HG02840 (cell line): ENCODE measurements around the gene MYRF.

Source experiments
- ATAC-seq: cut with Tn5 transposase; IDR thresholded peaks from one replicate; pipeline ENCODE4 v1.9.1; 2021; ENCODE audit warnings: mild to moderate bottlenecking, moderate library complexity, moderate number of reproducible peaks; ENCODE audit not compliant: unreplicated experiment, low FRiP score

Gene MYRF

DNA sequence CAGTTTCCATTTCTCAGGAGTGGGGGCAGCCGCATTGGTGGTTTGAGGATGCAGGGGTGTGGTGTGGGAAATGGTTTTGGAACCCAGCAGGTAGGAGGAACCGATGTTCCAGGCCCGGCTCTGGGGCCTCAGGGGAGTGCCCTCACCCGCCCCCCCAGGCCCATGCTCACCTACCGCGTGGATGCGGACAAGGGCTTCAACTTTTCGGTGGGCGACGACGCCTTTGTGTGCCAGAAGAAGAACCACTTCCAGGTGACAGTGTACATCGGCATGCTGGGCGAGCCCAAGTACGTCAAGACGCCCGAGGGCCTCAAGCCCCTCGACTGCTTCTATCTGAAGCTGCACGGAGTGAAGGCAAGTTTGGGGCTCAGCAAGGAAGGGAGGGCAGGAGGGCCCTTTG, 21.4 kb downstream of the MYRF start:
- ATAC-seq = no peak

DNA sequence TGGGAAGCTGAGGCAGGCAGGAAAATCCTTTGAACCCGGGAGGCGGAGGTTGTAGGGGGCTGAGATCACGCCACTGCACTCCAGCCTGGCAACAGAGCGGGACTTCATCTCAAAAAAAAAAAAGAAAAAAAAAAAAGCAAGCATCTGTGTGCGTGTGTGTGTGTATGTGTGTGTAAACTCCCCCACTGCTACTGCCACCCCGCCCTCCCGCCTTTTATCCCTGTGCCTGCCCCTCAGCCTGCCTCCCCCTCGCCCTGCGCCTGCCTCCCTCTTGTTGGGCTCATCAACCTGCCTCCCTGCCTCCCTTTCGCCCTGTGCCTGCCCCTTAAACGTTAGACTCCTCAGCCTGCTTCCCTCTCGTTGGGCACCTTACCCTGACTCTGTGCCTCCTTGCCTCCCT, 22.0 kb downstream of the MYRF start:
- ATAC-seq = no peak

DNA sequence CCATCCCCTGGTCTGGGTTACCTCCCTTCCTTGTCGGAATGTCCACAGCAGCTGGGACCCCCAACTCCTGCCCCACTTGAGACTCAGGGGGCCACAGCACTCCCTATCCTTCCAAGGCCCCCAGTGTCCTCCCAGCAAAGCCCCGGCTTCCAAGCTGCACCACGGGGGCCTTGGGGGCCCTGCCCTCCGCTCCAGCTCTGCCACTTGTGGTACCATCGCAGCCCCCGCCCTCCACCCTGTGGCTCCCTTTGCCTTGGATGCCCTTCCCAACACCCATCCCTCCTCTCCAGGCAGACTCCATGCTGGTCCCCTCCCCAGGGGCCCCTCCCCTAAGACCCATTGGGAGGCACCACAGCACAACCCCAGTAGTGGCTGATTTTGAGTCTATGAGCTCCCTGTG, 22.7 kb downstream of the MYRF start:
- no peak for ATAC-seq

DNA sequence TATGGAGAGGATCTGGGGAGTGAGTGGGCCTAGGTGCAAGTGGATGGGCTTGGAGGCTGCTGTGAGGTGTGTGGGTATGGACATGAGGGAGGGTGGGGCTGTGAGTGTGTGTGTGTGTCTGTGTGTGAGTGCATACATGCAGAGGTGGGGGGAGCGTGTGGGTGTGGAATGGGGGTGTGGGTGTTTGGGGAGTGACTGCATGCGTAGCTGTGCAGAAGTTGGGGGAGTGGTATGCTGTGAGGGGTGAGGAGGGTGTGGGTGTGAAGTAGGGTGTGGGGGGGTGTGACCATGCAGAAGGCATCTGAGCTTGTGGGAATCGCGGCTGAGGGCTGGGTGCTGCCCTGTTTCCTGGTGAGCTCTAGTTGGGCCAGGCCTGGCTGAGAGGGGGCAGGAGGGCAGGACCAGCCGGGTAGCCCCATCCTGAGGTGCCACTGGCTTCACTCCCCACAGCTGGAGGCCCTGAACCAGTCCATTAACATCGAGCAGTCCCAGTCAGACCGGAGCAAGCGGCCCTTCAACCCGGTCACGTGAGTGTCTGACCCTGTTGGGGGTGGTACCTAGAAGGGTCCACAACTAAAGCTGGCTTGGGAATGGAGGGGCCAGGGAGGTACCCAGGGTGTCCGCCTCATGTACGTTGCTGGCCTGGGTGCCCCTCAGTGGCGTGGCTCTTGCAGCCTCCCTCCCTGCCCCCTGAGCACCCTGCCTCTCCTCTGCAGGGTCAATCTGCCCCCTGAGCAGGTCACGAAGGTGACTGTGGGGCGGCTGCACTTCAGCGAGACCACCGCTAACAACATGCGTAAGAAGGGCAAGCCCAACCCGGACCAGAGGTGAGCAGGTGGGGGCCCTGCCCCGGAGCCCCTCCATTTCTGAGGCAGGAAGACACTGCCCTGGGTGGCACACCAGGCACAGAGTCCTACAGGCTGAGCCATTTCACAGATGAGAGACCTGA, 23.4 kb downstream of the MYRF start:
- no peak for ATAC-seq

DNA sequence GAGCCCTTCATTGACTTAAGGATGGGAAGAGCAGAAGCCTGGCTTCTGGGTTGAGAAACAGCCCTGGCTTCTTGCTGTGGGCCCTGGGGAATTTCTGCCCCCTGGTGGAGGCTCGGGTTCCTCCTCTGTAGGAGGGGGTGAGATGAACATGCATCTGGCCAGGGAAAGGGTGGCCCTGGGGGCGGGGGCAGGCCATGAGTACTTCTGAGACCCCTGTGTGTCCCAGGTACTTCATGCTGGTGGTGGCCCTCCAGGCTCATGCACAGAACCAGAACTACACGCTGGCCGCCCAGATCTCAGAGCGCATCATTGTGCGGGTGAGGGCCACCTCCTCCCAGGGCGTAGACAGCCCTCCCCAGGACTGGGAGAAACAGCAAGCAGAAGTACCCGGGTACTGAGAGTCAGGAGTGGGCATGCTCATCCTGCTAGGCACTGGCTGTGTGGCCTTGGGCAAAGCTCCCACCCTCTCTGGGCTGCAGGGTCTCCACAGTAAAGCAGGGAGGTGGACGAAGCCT, 24.2 kb downstream of the MYRF start:
- ATAC-seq = no peak

DNA sequence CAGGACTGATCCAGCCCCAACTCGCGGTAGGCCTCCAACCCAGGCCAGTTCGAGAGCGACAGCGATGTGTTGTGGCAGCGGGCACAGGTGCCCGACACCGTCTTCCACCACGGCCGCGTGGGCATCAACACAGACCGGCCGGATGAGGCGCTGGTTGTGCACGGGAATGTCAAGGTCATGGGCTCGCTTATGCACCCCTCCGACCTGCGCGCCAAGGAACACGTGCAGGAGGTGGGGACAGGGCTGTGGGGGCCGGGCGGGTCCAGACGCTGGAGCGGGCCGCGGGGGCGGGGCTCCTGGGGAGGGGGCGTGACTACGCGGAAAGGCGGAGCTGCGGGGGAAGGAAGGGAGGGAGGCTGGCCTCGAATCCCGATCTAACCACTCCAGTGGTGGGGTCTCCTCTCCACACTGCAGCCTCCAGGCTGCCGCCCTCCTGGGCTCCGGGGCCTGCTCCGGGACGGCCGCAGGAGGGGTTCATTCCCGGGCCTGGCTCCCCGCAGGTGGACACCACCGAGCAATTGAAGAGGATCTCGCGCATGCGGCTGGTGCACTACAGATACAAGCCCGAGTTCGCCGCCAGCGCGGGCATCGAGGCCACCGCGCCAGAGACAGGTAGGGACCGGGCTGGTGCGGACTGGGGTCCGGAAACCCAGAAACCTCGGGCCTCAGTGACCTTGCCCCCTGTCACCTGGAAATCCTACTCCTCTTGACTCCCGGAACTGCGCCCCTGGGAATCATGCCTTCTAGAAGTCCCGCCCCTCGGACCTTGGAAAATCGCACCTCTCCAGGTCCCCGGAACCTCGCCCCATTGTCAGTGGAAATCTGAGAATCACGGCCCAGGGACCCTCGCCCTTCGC, 25.0 kb downstream of the MYRF start:
- no peak for ATAC-seq

DNA sequence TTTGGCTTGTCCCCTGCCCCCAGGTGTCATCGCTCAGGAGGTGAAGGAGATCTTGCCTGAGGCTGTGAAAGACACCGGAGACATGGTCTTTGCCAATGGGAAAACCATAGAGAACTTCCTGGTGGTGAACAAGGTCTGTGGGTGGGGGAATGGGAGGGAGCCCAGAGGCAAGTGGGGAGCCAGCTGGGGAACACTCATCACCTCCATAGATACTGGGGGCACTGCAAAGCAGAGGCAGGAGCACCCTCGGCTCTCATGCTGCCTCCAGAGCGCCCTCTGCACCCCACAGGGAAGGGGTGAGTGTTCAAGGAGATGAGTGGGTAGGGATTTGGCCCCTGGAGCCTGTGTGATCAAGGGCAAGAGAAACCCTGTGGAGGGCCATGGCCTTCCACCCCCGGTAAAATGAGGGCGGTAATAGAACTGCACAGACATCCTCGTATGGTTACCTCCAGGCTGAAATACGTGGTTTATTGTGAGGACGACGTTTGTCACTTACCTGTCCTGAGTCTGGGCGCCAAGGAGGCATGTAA, 26.0 kb downstream of the MYRF start:
- ATAC-seq = no peak

DNA sequence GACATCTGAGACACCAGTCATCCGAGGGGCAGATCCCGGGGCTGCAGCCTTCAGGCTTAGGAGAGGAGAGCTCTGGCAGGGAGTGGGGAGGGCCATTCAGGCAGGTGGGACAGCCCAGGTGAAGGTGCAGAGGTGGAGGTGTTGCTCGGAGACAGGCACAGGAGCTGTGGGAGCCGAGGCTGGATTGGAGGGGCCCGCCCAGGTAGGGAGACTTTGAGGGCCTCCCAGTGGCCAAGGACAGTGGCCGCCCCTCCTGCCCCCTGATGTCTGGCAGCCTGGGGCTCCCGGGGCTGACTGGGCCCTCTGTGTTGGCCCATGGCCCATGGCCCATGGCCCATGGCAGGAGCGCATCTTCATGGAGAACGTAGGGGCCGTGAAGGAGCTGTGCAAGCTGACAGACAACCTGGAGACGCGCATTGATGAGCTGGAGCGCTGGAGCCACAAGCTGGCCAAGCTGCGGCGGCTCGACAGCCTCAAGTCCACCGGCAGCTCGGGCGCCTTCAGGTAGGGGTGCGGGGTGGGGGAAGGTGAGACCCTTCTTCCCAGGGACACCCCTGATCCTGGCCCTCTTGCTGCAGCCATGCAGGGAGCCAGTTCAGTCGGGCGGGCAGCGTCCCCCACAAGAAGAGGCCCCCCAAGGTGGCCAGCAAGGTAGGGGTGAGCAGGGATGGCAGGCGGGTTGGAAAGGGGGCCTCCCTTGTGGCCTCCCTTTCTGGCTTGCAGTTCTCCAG, 26.6 kb downstream of the MYRF start:
- ATAC-seq = no peak

DNA sequence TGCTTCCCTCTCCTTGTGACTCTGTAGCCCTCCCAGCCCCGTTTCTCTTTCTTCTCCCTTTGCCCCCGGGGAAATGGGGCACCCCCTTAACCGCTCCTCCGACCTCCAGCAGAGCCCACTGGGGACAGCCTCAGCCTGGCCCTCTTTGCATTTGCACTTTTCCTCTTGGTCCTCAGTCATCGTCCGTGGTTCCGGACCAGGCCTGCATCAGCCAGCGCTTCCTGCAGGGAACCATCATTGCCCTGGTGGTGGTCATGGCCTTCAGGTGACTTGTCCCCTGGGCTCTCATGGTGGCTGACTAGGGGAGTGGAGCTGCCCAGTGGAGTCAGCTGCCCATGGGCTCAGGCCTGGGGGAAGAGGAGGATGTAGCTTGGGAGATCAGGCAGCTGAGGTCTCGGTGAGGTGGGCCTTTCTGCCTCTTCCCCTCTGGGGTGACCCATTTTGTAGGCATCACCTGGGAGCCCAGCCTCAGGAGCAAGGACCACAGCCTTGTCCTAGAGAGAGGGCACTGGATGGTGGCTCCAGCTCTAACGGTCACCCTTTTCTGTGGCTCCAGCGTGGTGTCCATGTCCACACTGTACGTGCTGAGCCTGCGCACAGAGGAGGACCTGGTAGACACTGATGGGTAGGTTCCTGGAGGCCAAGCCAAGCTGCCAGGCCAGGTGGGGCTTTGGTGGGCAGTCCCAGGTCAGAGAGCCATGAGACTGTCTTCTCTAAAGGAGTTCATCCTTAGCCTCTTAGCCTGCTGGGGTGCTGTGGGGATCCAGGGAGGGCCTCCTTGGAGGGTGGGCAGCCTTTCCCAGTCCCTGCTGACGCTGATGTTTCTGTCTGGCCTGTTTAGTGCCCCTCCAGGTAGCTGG, 27.5 kb downstream of the MYRF start:
- no peak for ATAC-seq

DNA sequence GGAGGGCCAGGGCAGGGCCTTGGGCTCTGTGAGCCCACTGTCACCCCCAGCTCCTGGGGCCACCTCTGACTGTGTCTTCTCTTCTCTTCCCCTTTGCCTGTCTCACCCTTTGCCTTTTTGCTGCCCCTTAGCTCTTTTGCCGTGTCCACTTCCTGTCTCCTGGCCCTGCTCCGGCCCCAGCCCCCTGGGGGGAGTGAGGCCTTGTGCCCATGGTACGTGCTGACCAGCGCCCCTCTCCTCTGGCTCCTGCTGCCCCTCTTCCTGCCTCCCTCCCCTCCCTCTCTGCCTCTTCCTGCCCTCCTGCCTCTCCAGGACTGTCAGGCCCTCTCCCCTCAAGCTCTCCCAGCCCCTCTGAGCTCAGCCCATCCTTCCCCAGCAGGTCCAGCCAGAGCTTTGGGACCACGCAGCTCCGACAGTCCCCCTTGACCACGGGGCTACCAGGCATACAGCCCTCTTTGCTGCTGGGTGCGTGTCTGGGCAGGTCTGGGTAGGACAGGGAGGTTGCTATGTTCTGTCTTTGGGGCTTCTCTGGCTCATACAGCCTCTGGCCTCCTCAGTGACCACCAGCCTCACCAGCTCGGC, 28.2 kb downstream of the MYRF start:
- no peak for ATAC-seq

DNA sequence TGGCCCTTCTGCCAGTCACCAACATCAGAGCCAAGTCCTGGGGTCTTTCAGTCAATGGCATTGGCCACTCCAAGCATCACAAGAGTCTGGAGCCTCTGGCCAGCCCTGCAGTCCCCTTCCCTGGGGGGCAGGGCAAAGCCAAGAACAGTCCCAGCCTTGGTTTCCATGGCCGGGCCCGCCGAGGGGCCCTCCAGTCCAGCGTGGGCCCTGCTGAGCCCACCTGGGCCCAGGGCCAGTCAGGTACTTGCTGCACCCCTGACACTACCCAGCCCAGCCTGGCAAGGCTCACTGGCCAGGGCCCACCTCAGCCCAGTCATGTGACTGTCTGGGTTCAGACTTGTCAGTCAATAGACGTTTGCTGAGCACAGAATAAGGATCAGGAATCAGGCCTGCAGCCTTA, 29.1 kb downstream of the MYRF start:
- ATAC-seq = no peak

DNA sequence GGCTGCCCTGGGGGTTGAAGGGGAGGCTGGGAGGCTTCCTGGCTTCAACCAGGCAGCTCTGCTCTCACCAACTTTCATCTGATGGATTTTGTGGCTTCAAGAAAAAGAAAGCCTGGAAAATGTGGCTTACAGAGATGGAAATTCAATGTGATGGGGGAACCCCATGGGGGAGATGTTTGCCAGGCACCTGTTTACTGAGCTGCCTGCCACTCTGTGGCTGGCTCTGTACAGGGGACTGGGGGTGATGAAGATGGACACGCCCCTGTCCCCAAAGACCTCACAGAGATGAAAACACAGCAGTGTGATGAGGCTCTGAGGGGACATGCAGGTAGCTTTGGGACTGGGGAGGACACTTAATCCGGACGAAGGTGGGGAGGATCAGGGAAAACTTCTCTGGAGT, 29.9 kb downstream of the MYRF start:
- ATAC-seq = no peak

DNA sequence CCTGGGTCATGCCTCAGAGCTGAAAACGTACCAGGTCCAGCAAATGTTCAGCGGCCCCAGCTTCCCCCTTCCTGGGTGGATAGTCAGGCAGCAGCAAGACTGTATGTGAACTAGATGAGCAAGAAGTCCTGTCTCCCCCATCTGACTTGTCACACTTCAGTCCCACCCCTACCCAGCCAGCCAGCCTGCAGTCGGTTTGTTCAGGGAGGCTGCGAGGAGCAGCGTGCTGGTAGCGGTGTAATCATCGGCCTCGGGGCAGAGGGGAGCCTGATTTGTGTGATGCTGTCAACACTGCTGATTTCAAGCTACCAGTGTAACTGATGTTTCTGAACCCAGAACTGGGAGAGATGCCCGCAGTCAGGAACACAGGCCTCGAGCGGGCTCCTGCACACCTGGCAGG, 30.4 kb downstream of the MYRF start:
- no peak for ATAC-seq

DNA sequence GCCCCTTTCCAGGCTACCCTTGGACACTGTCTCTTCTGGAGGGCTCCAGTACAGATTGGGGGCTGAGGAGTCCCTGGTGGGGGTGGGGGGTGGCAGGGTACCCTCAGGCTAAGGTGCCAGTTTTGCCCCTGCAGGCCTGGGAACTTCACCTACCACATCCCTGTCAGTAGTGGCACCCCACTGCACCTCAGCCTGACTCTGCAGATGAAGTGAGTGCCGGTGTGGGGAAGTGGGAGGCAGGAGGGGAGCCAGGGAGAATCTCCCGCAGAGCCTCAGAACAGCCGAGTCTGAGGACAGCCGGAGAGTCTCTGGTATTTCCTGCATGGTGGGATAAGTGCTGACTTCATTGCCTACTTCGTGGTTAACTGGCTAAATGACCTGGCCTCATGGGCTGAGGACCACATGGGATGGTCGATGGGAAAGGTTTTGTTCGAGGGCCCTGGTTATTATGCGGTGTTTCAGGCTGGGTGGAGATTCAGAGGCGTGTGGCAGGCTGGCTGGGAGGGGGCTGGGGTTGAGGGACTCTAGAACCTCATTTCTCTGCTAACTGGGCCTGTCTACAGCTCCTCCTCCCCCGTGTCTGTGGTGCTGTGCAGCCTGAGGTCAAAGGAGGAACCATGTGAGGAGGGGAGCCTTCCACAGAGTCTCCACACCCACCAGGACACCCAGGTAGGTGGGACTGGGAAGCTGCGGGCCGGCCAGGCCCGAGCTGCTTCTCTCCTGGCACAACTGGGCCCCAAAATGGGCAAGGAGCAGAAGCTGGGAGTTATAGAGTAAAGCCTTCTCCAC, 31.5 kb downstream of the MYRF start:
- no peak for ATAC-seq

DNA sequence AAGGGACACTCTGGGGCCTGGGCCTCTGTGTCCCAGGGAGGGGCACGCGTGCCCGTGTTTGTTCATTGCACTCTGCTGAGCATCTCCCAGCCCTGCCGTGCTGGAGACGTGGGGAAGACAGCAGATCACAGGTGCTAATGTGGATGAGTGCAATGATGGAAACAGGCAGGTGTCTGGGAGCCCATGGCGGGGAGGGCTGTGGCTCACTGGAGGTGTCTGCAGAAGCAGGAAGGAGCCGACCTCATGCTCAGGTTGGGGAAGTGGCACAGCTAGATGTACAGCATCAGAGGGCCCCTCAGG, 32.0 kb downstream of the MYRF start:
- ATAC-seq = no peak

DNA sequence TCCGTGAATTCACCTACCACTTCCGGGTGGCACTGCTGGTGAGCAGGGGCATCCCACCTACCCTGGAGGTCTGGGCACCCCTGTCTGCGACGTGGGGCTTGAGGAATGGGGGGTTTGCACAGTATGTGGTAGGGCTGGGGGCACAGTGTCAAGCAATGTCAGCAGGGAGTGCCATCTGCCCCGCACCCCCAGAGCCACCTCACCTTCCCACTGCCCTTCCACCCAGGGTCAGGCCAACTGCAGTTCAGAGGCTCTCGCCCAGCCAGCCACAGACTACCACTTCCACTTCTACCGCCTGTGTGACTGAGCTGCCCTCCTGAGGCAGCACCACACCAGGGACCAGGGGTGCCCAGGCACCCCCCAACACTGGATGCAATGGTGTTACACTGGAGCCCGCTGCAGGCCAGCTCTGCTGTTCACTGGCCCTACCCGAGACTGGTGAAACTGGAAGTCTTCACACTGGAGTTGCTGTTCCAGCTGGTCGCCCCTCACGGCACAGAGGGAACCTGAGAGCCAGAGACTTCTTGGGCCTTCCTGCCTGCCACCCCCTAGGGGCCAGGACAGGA, 33.5 kb downstream of the MYRF start:
- no peak for ATAC-seq

DNA sequence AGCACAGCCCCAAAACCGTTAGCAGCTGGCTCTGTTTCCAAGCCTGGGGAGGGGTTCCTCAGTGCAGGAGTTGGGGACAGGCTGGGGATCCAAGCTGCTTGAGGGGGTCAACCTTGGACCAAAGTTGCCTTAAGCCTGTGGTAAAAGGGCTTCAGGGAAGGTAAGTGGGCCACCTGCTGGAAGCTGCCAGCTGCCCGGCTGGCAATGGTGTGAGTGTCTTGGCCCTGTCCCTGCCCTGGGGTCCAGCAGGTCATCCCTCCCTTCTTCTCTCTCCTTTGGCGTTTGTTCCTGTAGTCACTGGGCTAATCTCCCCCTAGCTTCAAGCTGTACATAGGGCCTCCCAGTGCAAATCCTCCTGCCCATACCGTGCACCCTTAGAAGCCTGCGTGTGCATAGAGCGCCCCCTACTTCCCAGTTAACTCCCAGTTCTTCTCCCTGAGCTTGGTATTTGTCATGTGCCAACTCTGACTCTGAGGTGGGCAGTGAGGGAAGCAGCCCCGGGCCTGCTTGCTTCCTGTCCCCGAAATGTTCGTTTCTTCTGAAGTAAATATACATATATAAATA, 35.6 kb downstream of the MYRF start:
- ATAC-seq = no peak

DNA sequence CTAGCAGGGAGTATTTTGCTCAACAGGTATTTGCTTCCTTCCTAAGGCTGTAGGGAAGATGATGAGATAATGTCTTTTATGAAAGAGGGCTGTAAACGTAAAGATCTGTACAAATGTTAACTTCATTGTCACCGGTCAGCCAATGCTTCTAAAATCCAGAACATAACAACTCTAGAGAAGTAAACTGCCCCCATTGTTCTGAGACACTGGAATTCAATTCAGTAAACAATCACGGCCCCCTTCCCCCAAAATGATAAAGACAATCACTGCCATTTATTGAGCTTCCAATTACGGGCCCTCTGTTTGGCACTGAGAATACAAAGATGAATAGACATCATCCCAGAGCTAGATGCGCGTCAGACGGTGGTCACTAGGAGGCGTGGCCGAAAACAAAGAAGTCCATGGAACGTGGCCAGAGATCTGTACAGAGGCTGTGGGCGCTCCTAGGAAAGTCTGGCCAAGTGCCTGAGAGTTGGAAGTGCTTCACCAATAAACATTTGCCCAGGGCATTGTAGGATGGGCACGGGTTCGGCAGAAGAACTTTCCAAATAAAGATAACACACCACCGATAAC, 39.4 kb downstream of the MYRF start:
- ATAC-seq = no peak
